Mesenchymal stem cell (in vitro differentiated cells and primary cell): Measurements from ENCODE around the gene PTPRG.
A peak's percentile ranks its signal among the peaks of the same experiment; 100 is the strongest.
"Not testable (repeated sequence)": the region's sequence is repeated elsewhere in the genome, so short reads cannot be mapped to it uniquely, and the experiment has no call there.

Experiments used
- DNase-seq: peaks from one replicate; pipeline ENCODE4 v3.0.0-alpha.2; 2013
- H2AFZ ChIP-seq: one replicate; pipeline ENCODE4 v1.6.1; 2013; ENCODE audit warnings: low read depth, mild to moderate bottlenecking, control low read depth, inconsistent platforms, low read length, moderate library complexity
- H2AK5ac ChIP-seq: 2 replicates; pipeline ENCODE4 v1.6.1; 2013; ENCODE audit warnings: low read length, moderate library complexity, mild to moderate bottlenecking, inconsistent platforms; ENCODE audit not compliant: severe bottlenecking
- H2BK120ac ChIP-seq: one replicate; pipeline ENCODE4 v1.6.1; 2013; ENCODE audit warnings: low read depth, mild to moderate bottlenecking, inconsistent platforms, low read length, moderate library complexity
- H2BK12ac ChIP-seq, 2 experiments: one replicate each; pipeline ENCODE4 v1.6.1; 2013; ENCODE audit warnings: inconsistent platforms in 2 of 2, low read length in 2 of 2, mild to moderate bottlenecking in 2 of 2, moderate library complexity in 2 of 2, control low read depth in 1 of 2
- H2BK15ac ChIP-seq: one replicate; pipeline ENCODE4 v1.6.1; 2013; ENCODE audit warnings: mild to moderate bottlenecking, low read depth, inconsistent platforms; ENCODE audit not compliant: poor library complexity, severe bottlenecking
- H2BK5ac ChIP-seq: 2 replicates; pipeline ENCODE4 v1.6.1; 2013; ENCODE audit warnings: low read depth, mild to moderate bottlenecking, low read length, control low read depth, inconsistent platforms; ENCODE audit not compliant: poor library complexity, severe bottlenecking
- H3K14ac ChIP-seq, 2 experiments: one replicate each; pipeline ENCODE4 v1.6.1; 2013; ENCODE audit warnings: inconsistent platforms in 2 of 2, low read length in 2 of 2, control low read depth in 1 of 2, mild to moderate bottlenecking in 1 of 2, moderate library complexity in 1 of 2
- H3K18ac ChIP-seq, 2 experiments: one replicate each; pipeline ENCODE4 v1.6.1; 2013; ENCODE audit warnings: inconsistent platforms in 2 of 2, low read length in 2 of 2, control low read depth in 1 of 2, low read depth in 1 of 2, mild to moderate bottlenecking in 1 of 2
- H3K23ac ChIP-seq, 2 experiments: one replicate each; pipeline ENCODE4 v1.6.1; 2013; ENCODE audit warnings: inconsistent platforms in 2 of 2, low read length in 2 of 2, mild to moderate bottlenecking in 2 of 2, moderate library complexity in 2 of 2, control low read depth in 1 of 2
- H3K27ac ChIP-seq: 2 replicates; pipeline ENCODE4 v1.5.1; 2013; ENCODE audit warnings: mild to moderate bottlenecking, moderate library complexity, low read length, control low read depth, inconsistent platforms; ENCODE audit not compliant: poor library complexity, severe bottlenecking
- H3K27me3 ChIP-seq, 2 experiments: 2 replicates each; pipeline versions ENCODE4 v1.6.1 to v1.7.0; 2013; ENCODE audit warnings: low read length in 2 of 2, mild to moderate bottlenecking in 2 of 2, moderate library complexity in 2 of 2, control low read depth in 1 of 2, inconsistent platforms in 1 of 2; ENCODE audit not compliant: control insufficient read depth in 1 of 2, insufficient read depth in 1 of 2
- H3K36me3 ChIP-seq, 2 experiments: 2 replicates each; pipeline versions ENCODE4 v1.6.1 to v1.7.0; 2013; ENCODE audit warnings: low read length in 2 of 2, control low read depth in 1 of 2, inconsistent platforms in 1 of 2, low read depth in 1 of 2, mild to moderate bottlenecking in 1 of 2; ENCODE audit not compliant: insufficient read depth in 2 of 2, control insufficient read depth in 1 of 2
- H3K4ac ChIP-seq, 2 experiments: one replicate each; pipeline ENCODE4 v1.6.1; 2013; ENCODE audit warnings: inconsistent platforms in 2 of 2, low read length in 2 of 2, mild to moderate bottlenecking in 2 of 2, moderate library complexity in 2 of 2, control low read depth in 1 of 2, low read depth in 1 of 2
- H3K4me1 ChIP-seq: 2 replicates; pipeline ENCODE4 v1.6.1; 2013; ENCODE audit warnings: low read depth, low read length, control low read depth; ENCODE audit not compliant: control insufficient read depth, insufficient read depth
- H3K4me2 ChIP-seq: 2 replicates; pipeline ENCODE4 v1.6.1; 2013; ENCODE audit warnings: low read length, mild to moderate bottlenecking, inconsistent platforms; ENCODE audit not compliant: poor library complexity, severe bottlenecking
- H3K4me3 ChIP-seq, 2 experiments: 2 replicates each; pipeline versions ENCODE4 v1.5.1 to v1.7.0; 2013; ENCODE audit warnings: low read length in 2 of 2, mild to moderate bottlenecking in 2 of 2, control low read depth in 1 of 2, low read depth in 1 of 2; ENCODE audit not compliant: insufficient read depth in 1 of 2
- H3K79me1 ChIP-seq: replicated peaks from 2 replicates; pipeline ENCODE4 v1.6.1; 2013; ENCODE audit warnings: mild to moderate bottlenecking, control low read depth, low read length, inconsistent platforms; ENCODE audit not compliant: poor library complexity, severe bottlenecking
- H3K9ac ChIP-seq: 2 replicates; pipeline ENCODE4 v1.7.0; 2013; ENCODE audit warnings: mild to moderate bottlenecking, low read length, moderate library complexity
- H3K9me3 ChIP-seq: 2 replicates; pipeline ENCODE4 v1.7.0; 2013; ENCODE audit warnings: mild to moderate bottlenecking, low read length; ENCODE audit not compliant: control insufficient read depth
- H4K8ac ChIP-seq: one replicate; pipeline ENCODE4 v1.6.1; 2013; ENCODE audit warnings: inconsistent platforms, mild to moderate bottlenecking, low read length, moderate library complexity
- H4K91ac ChIP-seq: one replicate; pipeline ENCODE4 v1.6.1; 2013; ENCODE audit warnings: mild to moderate bottlenecking, low read length, inconsistent platforms
- WGBS: methylation state at CpG from one replicate; pipeline ENCODE4 v1.1.7; 2013; ENCODE audit warnings: mixed read lengths; 5-methylcytosine and 5-hydroxymethylcytosine counted together

PTPRG gene

GRCh38 chr3:62036726-62037125, 475.4 kb downstream of the PTPRG start:
- no peaks in the 10 kb centered on the region for H3K27me3 ChIP-seq
- no peak overlapping the region for H3K18ac ChIP-seq
- H2BK12ac ChIP-seq = no peak overlapping the region
- no peak for DNase-seq
- H3K4ac ChIP-seq = no peak overlapping the region
- H2BK120ac ChIP-seq = no peak overlapping the region
- H2BK15ac ChIP-seq = no peak overlapping the region
- no peak overlapping the region for H3K4me3 ChIP-seq
- H3K14ac ChIP-seq = no peak overlapping the region
- no peak overlapping the region for H3K27ac ChIP-seq
- WGBS = 77% methylated on average over 3 of the region's 9 CpGs
- no peak overlapping the region for H4K8ac ChIP-seq
- no peak overlapping the region for H3K23ac ChIP-seq
- no peaks in the 10 kb centered on the region for H3K36me3 ChIP-seq
- peaks cover 26% of the 10 kb centered on the region for H3K79me1 ChIP-seq
- no peak overlapping the region for H3K4me2 ChIP-seq
- no peak overlapping the region for H4K91ac ChIP-seq
- peaks cover 3% of the 10 kb centered on the region for H3K4me1 ChIP-seq
- H3K9ac ChIP-seq = no peak overlapping the region
- no peaks in the 10 kb centered on the region for H3K9me3 ChIP-seq
- H2BK5ac ChIP-seq = no peak overlapping the region
- peak overlapping the region; percentile 57 for H2AK5ac ChIP-seq
- H2AFZ ChIP-seq = no peak overlapping the region

DNA sequence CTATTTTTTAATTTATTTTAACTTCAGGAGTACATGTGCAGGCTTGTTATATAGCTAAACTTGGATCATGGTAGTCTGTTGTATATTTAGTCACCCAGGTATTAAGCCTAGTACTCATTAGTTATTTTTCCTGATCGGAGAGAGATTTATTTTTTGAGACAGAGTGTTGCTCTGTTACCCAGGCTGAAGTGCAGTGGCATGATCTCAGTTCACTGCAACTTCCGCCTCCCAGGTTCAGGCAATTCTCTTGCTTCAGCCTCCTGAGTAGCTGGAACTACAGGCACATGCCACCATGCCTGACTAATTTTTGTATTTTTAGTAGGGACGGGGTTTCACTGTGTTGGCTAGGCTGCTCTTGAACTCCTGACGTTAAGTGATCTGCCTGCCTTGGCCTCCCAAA, 477.4 kb downstream of the PTPRG start:
- WGBS = 81% methylated on average over 4 of the region's 4 CpGs
- H4K91ac ChIP-seq = not testable (repeated sequence)

DNA sequence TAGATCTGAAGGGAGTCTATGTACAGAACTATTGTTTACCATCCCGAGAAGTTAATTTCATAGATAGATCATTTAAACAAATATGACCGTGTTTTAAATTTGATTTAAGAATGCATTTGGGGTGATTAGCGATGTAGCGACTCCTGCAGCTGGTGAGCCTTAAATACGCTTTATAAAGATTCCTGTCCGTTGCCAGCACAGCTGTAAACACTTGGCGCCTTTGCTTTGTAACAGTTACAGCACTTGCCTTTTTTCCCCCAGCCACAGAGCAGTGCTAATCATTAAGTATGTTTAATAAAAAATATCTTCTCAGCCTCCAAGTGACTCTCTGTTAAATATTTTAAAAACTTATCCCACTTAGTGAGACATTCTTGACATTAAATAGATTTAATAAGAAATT, 478.2 kb downstream of the PTPRG start:
- Histone ChIP-seq H3K79me1 (peaks cover 22% of the 10 kb centered on the region), H3K4me1 (peaks cover 3% of the 10 kb centered on the region), H3K4me3 (no peak overlapping the region), H2AFZ (no peak overlapping the region), H3K36me3 (no peaks in the 10 kb centered on the region), H3K9ac (no peak overlapping the region), H3K27ac (no peak overlapping the region), H3K23ac (no peak overlapping the region), H4K8ac (no peak overlapping the region), H2BK5ac (no peak overlapping the region), H2BK120ac (no peak overlapping the region), H3K27me3 (no peaks in the 10 kb centered on the region), H2BK12ac (no peak overlapping the region), H2BK15ac (no peak overlapping the region), H3K4me2 (no peak overlapping the region), H2AK5ac (no peak overlapping the region), H3K14ac (no peak overlapping the region), H3K4ac (no peak overlapping the region), H3K18ac (no peak overlapping the region), H3K9me3 (no peaks in the 10 kb centered on the region), H4K91ac (no peak overlapping the region)
- no peak for DNase-seq
- 100% methylated on average over 5 of the region's 7 CpGs for WGBS

More for the DNA sequence above, 477.4 kb downstream of the PTPRG start:
- not testable (repeated sequence) for H4K8ac ChIP-seq, H2AFZ ChIP-seq, H3K9me3 ChIP-seq, H2BK120ac ChIP-seq, H3K14ac ChIP-seq, H2BK15ac ChIP-seq, H3K18ac ChIP-seq, H3K27ac ChIP-seq, H3K4ac ChIP-seq, H3K23ac ChIP-seq, H3K4me3 ChIP-seq, H3K4me1 ChIP-seq, H3K36me3 ChIP-seq, DNase-seq, H2AK5ac ChIP-seq, H3K9ac ChIP-seq, H3K27me3 ChIP-seq, H3K4me2 ChIP-seq, H2BK5ac ChIP-seq, H2BK12ac ChIP-seq
- H3K79me1 ChIP-seq = peaks cover 25% of the 10 kb centered on the region

- Histone ChIP-seq H3K9me3 (no peaks in the 10 kb centered on the region), H3K4ac (no peak overlapping the region), H3K36me3 (no peaks in the 10 kb centered on the region), H3K14ac (no peak overlapping the region), H2BK120ac (no peak overlapping the region), H3K18ac (no peak overlapping the region), H2AFZ (no peak overlapping the region), H4K8ac (no peak overlapping the region), H3K9ac (no peak overlapping the region), H2BK15ac (no peak overlapping the region), H3K23ac (no peak overlapping the region), H4K91ac (no peak overlapping the region), H2BK5ac (no peak overlapping the region), H3K79me1 (peaks cover 21% of the 10 kb centered on the region), H3K27ac (no peak overlapping the region), H3K4me3 (no peak overlapping the region), H2AK5ac (no peak overlapping the region), H3K27me3 (no peaks in the 10 kb centered on the region), H2BK12ac (no peak overlapping the region), H3K4me1 (peaks cover 2% of the 10 kb centered on the region), H3K4me2 (no peak overlapping the region)
- 93% methylated on average over 4 of the region's 4 CpGs for WGBS
- DNase-seq = no peak
These were observed 480.3 kb downstream of the PTPRG start for GRCh38 chr3:62041681-62042080.
